Right lobe of liver (tissue), 4 donors: ENCODE results near the gene TOPORS.

Experiments
- CTCF ChIP-seq, 4 donors: fragments of 200-600 bp in 3 of 4; fragments of 450-650 bp in 1 of 4; IDR thresholded peaks; one replicate each; pipeline versions ENCODE4 v1.5.1 to v1.8.0; 2016 to 2022; ENCODE audit warnings: antibody characterized with exemption in 4 of 4, mild to moderate bottlenecking in 2 of 4
- POLR2A ChIP-seq: fragments of 450-650 bp; IDR thresholded peaks from one replicate; pipeline ENCODE4 v1.6.1; 2017; ENCODE audit warnings: antibody characterized with exemption, mild to moderate bottlenecking
- donor health status: DM: no; HTN: no; CAD: no.
- donor health status: DM: no; HTN: no; CAD: no.
- donor health status: DM: no; HTN: yes; CAD: no.

- TF ChIP-seq CTCF (IDR thresholded peaks at IDR 0.05), result no peak
- TF ChIP-seq POLR2A, result no peak
These were observed 9.3 kb downstream of the TOPORS start for GRCh38 chr9:32543047-32543446.
